ENCODE measurements around the gene PRR15L.

The PRR15L gene

DNA sequence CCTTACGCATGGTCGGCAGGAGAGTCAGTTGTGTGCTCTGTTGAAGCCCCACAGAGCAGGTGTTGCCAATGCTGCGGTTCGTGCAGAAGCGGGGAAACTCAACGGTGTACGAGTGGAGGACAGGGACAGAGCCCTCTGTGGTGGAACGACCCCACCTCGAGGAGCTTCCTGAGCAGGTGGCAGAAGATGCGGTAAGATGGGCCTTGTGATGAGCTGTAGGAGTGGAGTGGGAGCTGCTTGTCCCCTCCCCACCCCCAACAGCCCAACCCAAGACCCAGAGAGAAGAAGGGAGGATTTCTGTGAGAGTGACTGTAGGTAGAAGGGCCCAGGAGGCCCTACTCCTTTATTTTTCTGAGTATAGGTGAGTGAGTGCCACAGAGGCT is 18.1 kb upstream of the PRR15L start:
- H3F3A ChIP-seq (ENCODE audit: insufficient read depth): 0 out of 2 replicates have a peak, but pooled peaks cover 3% of the 10 kb centered on the region
- H3K4me3 ChIP-seq (ENCODE audit: insufficient read depth, low read length, poor library complexity, severe bottlenecking): no peak overlapping the region
- H3K79me2 ChIP-seq (ENCODE audit: insufficient read depth, low read length): peaks cover 19% of the 10 kb centered on the region
- no peaks in the 10 kb centered on the region for H4K20me1 ChIP-seq (ENCODE audit: low read depth, low read length)
- no peaks in the 10 kb centered on the region for H3K27me3 ChIP-seq (ENCODE audit: low read length)
- H2AFZ ChIP-seq (ENCODE audit: low read depth, low read length, severe bottlenecking): no peak overlapping the region
- H3K9me2 ChIP-seq (replicated peaks; ENCODE audit: insufficient read depth, low read length): no peaks in the 10 kb centered on the region
- H3K27ac ChIP-seq (ENCODE audit: low read depth, low read length): no peak overlapping the region
- H3K36me3 ChIP-seq (ENCODE audit: low read length): peaks cover 7% of the 10 kb centered on the region; the same call in 1 of the 2 replicates
- H3K9me3 ChIP-seq (ENCODE audit: insufficient read depth, low read length): no peaks in the 10 kb centered on the region
- no peak overlapping the region for H3K9ac ChIP-seq (ENCODE audit: low read length)
- H3K4me2 ChIP-seq (ENCODE audit: low read depth, low read length, poor library complexity, severe bottlenecking): no peak overlapping the region
- TF ChIP-seq CTCF (IDR thresholded peaks at IDR 0.05; ENCODE audit: insufficient read depth, low read length, poor library complexity, severe bottlenecking): no peak
- TF ChIP-seq EZH2phosphoT487 (conservative IDR thresholded peaks at IDR 0.05; ENCODE audit: low read length): no peak

- no peak overlapping the region for H3K9ac ChIP-seq (ENCODE audit: low read length)
- no peak overlapping the region for H3K4me2 ChIP-seq (ENCODE audit: low read depth, low read length, poor library complexity, severe bottlenecking)
Observed at GRCh38 chr17:47975189-47975822, 17.6 kb upstream of the PRR15L start.

GRCh38 chr17:47973541-47973940 is 15.9 kb upstream of the PRR15L start:
- H2AFZ ChIP-seq (ENCODE audit: low read depth, low read length, severe bottlenecking): no peak overlapping the region
- H3K9ac ChIP-seq (ENCODE audit: low read length): no peak overlapping the region
- no peaks in the 10 kb centered on the region for H3K36me3 ChIP-seq (ENCODE audit: low read length)
- no peaks in the 10 kb centered on the region for H3K9me3 ChIP-seq (ENCODE audit: insufficient read depth, low read length)
- no peaks in the 10 kb centered on the region for H3K27me3 ChIP-seq (ENCODE audit: low read length)
- peaks cover 19% of the 10 kb centered on the region for H3K79me2 ChIP-seq (ENCODE audit: insufficient read depth, low read length)
- 0 out of 2 replicates have a peak, but pooled peaks cover 3% of the 10 kb centered on the region for H3F3A ChIP-seq (ENCODE audit: insufficient read depth)
- H3K27ac ChIP-seq (ENCODE audit: low read depth, low read length): no peak overlapping the region
- no peaks in the 10 kb centered on the region for H3K9me2 ChIP-seq (replicated peaks; ENCODE audit: insufficient read depth, low read length)
- H3K4me3 ChIP-seq (ENCODE audit: insufficient read depth, low read length, poor library complexity, severe bottlenecking): no peak overlapping the region
- no peak for TF ChIP-seq EZH2phosphoT487 (conservative IDR thresholded peaks at IDR 0.05; ENCODE audit: low read length)
- no peak for TF ChIP-seq CTCF (IDR thresholded peaks at IDR 0.05; ENCODE audit: insufficient read depth, low read length, poor library complexity, severe bottlenecking)
- no peak overlapping the region for H3K4me2 ChIP-seq (ENCODE audit: low read depth, low read length, poor library complexity, severe bottlenecking)
- H4K20me1 ChIP-seq (ENCODE audit: low read depth, low read length): no peaks in the 10 kb centered on the region

More at GRCh38 chr17:47975189-47975822, 17.6 kb upstream of the PRR15L start:
- TF ChIP-seq CTCF (IDR thresholded peaks at IDR 0.05; ENCODE audit: insufficient read depth, low read length, poor library complexity, severe bottlenecking) (no peak), EZH2phosphoT487 (conservative IDR thresholded peaks at IDR 0.05; ENCODE audit: low read length) (no peak)
- Histone ChIP-seq H3K79me2 (ENCODE audit: insufficient read depth, low read length) (peaks cover 19% of the 10 kb centered on the region), H3K9me3 (ENCODE audit: insufficient read depth, low read length) (no peaks in the 10 kb centered on the region), H3F3A (ENCODE audit: insufficient read depth) (0 out of 2 replicates have a peak, but pooled peaks cover 3% of the 10 kb centered on the region), H3K27me3 (ENCODE audit: low read length) (no peaks in the 10 kb centered on the region), H2AFZ (ENCODE audit: low read depth, low read length, severe bottlenecking) (no peak overlapping the region), H3K27ac (ENCODE audit: low read depth, low read length) (no peak overlapping the region), H3K36me3 (ENCODE audit: low read length) (peaks cover 7% of the 10 kb centered on the region; the same call in 1 of the 2 replicates), H3K4me3 (ENCODE audit: insufficient read depth, low read length, poor library complexity, severe bottlenecking) (no peak overlapping the region), H3K9me2 (replicated peaks; ENCODE audit: insufficient read depth, low read length) (no peaks in the 10 kb centered on the region), H4K20me1 (ENCODE audit: low read depth, low read length) (no peaks in the 10 kb centered on the region)

Data from SU-DHL-6 (cell line).